Lower lobe of right lung (tissue), 2 donors: ENCODE measurements around the gene SPNS2. TPM values are rescaled to one million over a fixed set of nuclear protein-coding genes. Genes with fewer than 3 reads are reported as not detected.

Experiments
- ATAC-seq, 2 donors: fragments of 200-7000 bp; cut with Tn5 transposase; one replicate each; pipeline ENCODE4 v1.9.1; 2020 to 2022; ENCODE audit warnings: mild to moderate bottlenecking in 2 of 2, moderate library complexity in 2 of 2
- DNase-seq: peaks from one replicate; pipeline ENCODE4 v3.0.0-alpha.2; 2020
- H3K27ac ChIP-seq: fragments of 200-600 bp; one replicate; pipeline ENCODE4 v1.8.0; 2022
- H3K27me3 ChIP-seq: fragments of 200-600 bp; one replicate; pipeline ENCODE4 v1.8.0; 2022; ENCODE audit warnings: low read depth
- H3K36me3 ChIP-seq: fragments of 200-600 bp; one replicate; pipeline ENCODE4 v1.8.0; 2022; ENCODE audit warnings: mild to moderate bottlenecking
- H3K4me1 ChIP-seq: fragments of 200-600 bp; one replicate; pipeline ENCODE4 v1.8.0; 2022
- H3K4me3 ChIP-seq: fragments of 200-600 bp; one replicate; pipeline ENCODE4 v1.8.0; 2022; ENCODE audit warnings: mild to moderate bottlenecking
- H3K9me3 ChIP-seq: fragments of 200-600 bp; one replicate; pipeline ENCODE4 v1.8.0; 2022
- intact Hi-C: fragments of 100-400 bp; cut with DNase I; formaldehyde crosslinking; loops from one replicate; pipeline ENCODE4 v1.11.0; 2022
- total RNA-seq: library from RNA; stranded (reverse); fragmentation: NEBNext Ultra II Directional; extraction: Animal tissue kit (Norgen Biotek cat#: 25700); gene quantifications from one replicate; pipeline ENCODE4 v1.2.1, GENCODE V29; 2021
- TF ChIP-seq, protein P1 (sequence below): fragments of 200-600 bp; IDR thresholded peaks from one replicate; pipeline ENCODE4 v1.8.0; 2022; ENCODE audit warnings: antibody characterized with exemption, mild to moderate bottlenecking
- donor health status: DM: no; HTN: yes; CAD: no; lungs with severe emphysema.

Gene SPNS2
- total RNA-seq, 1 donor from 2014 or later, result 42.0 TPM

DNA sequence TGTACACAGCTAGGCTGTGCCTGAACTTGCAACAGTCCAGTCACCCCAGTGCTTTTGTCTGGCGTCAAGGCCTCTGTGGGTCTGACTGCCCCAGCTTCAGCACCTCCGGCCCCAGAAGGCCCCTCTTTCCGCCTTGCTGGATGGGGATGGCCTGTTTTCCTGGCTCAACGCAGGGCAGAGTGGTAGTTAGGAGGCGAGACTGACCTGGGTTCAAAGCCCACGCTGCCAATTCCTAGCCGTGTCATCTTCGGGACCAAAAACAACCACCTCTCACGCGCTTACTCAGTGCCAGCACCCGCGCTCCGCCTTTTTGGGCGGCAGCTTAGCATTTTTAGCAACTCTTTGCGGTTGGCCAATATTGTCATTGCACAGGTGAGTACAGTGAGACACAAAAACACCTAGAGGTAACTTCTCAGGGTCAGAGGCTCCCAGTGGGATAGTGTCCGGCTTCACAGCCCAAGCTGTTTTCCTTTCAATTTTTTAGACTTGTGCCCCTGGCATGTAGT lies 51.9 kb downstream of the SPNS2 start:
- TF ChIP-seq, protein P1, sequence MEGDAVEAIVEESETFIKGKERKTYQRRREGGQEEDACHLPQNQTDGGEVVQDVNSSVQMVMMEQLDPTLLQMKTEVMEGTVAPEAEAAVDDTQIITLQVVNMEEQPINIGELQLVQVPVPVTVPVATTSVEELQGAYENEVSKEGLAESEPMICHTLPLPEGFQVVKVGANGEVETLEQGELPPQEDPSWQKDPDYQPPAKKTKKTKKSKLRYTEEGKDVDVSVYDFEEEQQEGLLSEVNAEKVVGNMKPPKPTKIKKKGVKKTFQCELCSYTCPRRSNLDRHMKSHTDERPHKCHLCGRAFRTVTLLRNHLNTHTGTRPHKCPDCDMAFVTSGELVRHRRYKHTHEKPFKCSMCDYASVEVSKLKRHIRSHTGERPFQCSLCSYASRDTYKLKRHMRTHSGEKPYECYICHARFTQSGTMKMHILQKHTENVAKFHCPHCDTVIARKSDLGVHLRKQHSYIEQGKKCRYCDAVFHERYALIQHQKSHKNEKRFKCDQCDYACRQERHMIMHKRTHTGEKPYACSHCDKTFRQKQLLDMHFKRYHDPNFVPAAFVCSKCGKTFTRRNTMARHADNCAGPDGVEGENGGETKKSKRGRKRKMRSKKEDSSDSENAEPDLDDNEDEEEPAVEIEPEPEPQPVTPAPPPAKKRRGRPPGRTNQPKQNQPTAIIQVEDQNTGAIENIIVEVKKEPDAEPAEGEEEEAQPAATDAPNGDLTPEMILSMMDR, result no peak
- Histone ChIP-seq H3K27me3 (no peaks in the 10 kb centered on the region), H3K4me1 (peaks cover 15% of the 10 kb centered on the region), H3K36me3 (peaks cover 81% of the 10 kb centered on the region), H3K27ac (no peak overlapping the region), H3K4me3 (no peak overlapping the region), H3K9me3 (no peaks in the 10 kb centered on the region)
- DNase-seq (no peak), ATAC-seq (no peak)
- intact Hi-C loops, result no loop called here

DNA sequence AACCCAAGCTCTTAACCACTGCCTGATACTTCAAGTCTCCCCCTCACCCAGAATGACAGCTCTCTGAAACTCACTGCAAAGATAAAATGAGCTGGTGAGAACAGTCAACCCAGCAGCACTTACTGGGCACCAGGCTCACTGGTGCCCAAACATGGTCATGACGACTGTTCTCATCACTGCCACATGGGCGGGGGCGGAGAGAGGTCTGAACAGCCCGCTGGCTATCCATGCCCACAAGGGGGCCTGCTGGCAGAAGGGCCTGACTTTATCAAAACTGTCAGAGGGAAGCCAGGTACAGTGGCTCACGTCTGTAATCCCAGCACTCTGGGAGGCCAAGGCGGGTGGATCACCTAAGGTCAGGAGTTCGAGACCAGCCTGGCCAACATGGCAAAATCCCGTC lies 52.5 kb downstream of the SPNS2 start:
- TF ChIP-seq, protein P1, result no peak
- DNase-seq (no peak), ATAC-seq (no peak)
- H3K4me1 ChIP-seq, result peaks cover 20% of the 10 kb centered on the region
- peaks cover 77% of the 10 kb centered on the region for H3K36me3 ChIP-seq
- no peaks in the 10 kb centered on the region for H3K27me3 ChIP-seq
- intact Hi-C loops, result no loop called here
- H3K4me3 ChIP-seq, result no peak overlapping the region
- no peaks in the 10 kb centered on the region for H3K9me3 ChIP-seq
- H3K27ac ChIP-seq, result no peak overlapping the region

DNA sequence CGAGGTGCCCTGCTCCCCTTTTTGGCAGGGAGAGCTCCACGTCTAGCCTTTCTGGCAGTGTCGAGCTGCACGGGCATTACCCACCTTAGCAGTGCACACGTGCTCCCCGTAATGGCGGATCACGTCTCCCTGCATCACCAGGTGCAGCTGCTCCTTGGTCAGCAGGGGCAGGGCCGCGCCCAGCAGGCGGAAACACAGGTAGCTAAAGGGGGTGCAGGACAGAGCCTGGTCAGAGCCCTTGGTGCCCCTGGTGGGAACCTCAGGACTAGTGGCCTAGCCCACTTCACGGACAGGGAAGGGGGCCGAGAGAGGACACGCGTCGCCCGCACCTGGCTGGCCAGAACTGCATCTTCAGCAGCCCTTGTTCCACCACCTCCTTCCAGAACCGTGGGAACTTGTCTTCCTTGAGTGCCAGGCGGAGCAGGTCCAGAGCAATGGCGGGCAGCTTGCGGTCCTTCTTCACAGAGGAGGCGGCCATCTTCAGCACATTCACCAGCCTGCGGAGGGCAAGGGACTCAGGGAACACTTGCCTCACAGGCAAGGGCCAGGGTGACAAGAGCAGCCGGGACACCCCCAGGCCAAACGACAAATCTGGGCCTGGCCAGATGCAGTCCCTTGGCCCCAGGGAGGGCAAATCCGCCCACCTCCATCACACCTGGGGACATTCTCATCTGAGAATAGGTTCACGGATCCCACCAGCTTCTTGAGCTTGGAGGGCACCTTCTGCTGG lies 53.3 kb downstream of the SPNS2 start:
- Histone ChIP-seq H3K4me3 (no peak overlapping the region), H3K36me3 (peaks cover 69% of the 10 kb centered on the region), H3K9me3 (no peaks in the 10 kb centered on the region), H3K27me3 (no peaks in the 10 kb centered on the region), H3K4me1 (peaks cover 21% of the 10 kb centered on the region), H3K27ac (no peak overlapping the region)
- intact Hi-C loops, result no loop called here
- DNase-seq, result no peak
- TF ChIP-seq, protein P1, result no peak
- ATAC-seq, result no peak

DNA sequence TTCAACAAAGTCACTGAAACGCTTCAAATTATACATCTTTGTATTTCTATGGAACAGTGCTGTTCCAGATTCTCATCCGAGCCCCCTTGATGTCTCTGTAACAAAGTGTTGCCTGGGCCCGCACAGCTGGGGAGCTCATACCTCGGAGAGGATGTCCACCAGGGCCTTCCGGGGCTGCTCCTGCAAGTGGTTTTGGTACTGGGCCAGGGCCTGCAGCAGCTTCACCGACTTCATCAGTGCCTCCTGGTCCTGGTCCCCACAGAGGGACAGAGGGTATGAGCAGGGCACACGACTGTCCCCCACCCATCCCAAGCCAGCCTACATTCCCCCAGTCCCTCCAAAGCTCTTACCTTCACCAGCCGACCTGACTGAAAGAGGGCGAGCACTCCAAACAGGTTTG lies 55.0 kb downstream of the SPNS2 start:
- Histone ChIP-seq H3K27me3 (no peaks in the 10 kb centered on the region), H3K4me3 (peak overlapping the region; percentile 79), H3K27ac (no peak overlapping the region), H3K36me3 (peaks cover 52% of the 10 kb centered on the region), H3K9me3 (no peaks in the 10 kb centered on the region), H3K4me1 (peaks cover 21% of the 10 kb centered on the region)
- TF ChIP-seq, protein P1, result no peak
- intact Hi-C loops, result no loop called here
- ATAC-seq (no peak), DNase-seq (peak; percentile 46)

DNA sequence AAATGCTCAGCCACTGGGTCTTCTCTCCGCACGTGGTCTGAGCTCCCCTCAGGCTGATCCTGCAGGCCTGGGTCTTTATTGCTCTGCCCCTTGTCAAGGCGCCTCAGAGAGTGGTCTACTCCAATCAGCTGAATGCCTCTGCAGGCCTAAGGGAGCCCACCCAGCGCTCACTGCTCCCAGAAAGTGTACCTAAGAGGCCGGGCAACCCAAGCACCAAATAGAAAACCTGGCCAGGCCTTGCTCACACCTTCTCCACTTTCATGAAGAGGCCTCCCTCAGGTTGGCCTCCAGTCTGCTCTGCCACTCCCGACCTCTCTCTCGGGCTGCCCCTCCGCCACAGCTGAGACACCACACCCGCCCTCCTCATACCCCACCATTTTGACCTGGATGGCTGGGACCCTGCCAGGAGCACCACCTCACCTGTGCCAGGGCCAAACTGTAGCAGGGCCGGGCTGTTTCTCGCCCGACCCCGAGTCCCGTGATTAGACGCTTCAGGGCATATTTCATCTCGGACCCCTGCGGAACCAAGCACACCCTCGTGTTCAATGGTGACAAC lies 55.8 kb downstream of the SPNS2 start:
- H3K27me3 ChIP-seq, result no peaks in the 10 kb centered on the region
- ATAC-seq (peak; percentile 3 to 4), DNase-seq (peak; percentile 46)
- TF ChIP-seq, protein P1, result no peak
- H3K27ac ChIP-seq, result peak overlapping the region; percentile 87
- intact Hi-C loops, result no loop called here
- peaks cover 44% of the 10 kb centered on the region for H3K36me3 ChIP-seq
- H3K4me3 ChIP-seq, result peak overlapping the region; percentile 79
- H3K9me3 ChIP-seq, result no peaks in the 10 kb centered on the region
- peaks cover 21% of the 10 kb centered on the region for H3K4me1 ChIP-seq
